HTERT RPE-1 (cell line): ENCODE results near the gene UGDH.
"Not testable (repeated sequence)": the region's sequence is repeated elsewhere in the genome, so short reads cannot be mapped to it uniquely, and the experiment has no call there.

Source experiments
- in situ Hi-C: fragments of 300-500 bp; cut with MboI; formaldehyde crosslinking; loops from 4 replicates; pipeline ENCODE4 v1.14.3; 2020; ENCODE audit warnings: low sequenced_read_pairs

UGDH gene

DNA sequence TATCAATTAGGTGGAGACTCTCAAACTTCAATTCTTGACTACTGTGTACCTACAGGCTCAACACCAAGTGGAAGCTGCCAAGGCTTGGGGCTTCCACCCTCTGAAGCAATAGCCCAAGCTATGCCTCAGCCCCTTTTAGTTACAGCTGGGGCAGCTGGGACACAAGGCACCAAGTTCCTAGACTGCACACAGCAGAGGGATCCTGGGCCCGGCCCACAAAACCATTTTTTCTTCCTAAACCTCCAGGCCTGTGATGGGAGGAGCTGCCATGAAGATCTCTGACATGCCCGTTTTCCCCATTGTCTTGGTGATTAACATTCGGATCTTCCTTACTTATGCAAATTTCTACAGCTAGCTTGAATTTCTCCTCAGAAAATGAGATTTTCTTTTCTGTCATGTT, 3.4 kb upstream of the UGDH start:
- in situ Hi-C loops: no loop called here

DNA sequence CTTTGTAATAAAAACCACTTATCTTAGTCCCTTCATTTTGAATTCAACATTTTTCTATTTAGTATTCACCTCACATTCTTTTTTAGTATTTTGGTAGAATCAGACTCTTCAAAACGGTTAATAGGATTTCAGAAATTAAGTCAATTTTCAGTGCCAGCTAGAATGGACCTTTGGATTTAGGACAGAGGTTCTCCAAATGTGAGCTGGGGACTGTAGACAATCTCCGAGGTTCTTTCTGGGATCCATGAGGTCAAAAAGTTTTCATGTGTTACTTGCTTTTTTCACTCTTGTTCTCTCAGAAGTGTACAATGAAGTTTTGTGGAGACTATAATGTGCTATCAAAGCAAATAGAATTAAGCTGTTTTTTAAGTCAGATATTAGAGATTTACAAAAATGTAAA, 2.3 kb upstream of the UGDH start:
- in situ Hi-C loops: no loop called here

DNA sequence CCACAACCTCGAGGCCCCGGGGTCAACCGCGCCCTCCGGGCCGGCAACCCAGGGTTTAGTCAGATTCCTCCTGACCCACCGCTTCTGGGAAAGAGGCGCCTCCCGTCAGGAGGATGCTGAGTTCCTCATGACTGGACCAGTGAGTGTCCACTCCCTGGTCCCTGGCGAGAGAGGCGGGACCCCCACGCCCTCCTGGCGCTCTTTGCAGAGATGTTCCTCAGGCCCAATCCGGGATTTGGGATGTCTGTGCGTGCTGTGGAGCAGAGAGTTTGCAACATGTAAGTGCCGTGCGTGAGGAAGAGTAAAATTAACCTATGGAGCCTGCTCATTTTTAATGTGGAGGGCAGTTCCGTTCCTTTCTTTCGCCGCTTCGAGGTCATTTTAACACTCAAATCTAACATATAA, 824 bp upstream of the UGDH start:
- in situ Hi-C loops: no loop called here

DNA sequence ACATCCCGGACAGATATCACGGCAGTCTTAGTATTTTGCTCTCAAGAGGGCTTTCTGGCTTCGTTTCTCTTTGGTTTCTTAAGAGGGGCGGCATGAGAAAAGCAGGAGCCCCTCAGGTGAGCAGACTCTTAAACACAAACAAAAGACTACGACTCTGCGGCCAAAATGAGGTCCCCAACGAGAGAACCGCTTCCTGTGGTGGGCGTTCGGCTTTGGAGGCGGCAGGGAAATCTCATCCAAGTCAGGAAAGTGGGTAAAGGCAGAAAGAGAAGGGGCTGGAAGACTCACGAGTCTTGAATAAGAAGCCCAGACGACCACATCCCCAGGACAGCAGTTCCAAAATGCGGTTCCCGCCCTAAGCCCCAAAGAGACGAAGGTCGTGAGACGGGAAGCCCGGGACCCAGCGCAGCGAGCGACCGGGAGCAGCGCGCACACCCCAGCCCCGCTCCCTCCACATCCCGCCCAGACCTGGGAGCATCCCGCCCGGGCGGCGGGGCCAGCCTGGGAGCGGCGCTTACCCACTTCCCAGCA, 409 bp downstream of the UGDH start:
- in situ Hi-C loops: no loop called here

DNA sequence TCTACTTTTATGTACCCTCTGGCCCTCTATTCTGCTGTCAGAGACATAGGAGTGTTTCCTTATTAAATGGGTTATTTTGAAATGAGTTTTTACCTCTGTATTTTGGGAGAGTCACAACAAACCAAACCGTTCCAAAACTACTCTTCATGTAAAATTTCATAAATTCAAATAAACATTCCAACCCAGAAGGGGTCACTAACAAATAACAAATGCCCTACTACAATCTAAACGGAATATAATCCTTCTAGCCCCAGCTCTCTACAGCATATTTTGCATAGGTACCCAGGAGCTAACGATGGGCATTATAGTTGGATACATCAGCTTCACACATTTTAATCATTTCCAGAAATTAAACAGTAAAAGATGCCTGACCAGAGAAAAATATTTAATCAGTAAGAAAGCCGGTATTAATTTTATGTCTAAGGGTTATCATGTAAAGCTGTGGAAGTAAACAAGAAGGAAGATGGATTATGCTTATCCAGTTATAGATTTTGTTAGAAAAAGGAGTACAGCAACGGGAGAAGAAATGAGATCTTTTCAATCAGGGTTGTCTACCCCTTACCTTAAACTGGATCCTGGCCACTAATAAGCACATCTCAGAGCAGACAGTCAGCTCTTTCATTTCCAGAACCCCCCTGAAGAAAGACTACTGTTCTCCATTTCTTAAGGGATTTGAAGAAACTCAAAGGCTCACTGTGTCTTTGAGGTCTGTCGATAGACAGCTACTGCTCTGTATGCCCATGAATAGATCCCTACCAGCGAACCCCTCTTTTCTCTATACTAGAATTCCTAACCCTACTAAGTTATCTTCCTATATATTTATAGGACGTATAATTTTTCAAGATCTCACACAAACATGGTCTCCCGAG, 1.2 kb downstream of the UGDH start:
- in situ Hi-C loops: no loop called here

DNA sequence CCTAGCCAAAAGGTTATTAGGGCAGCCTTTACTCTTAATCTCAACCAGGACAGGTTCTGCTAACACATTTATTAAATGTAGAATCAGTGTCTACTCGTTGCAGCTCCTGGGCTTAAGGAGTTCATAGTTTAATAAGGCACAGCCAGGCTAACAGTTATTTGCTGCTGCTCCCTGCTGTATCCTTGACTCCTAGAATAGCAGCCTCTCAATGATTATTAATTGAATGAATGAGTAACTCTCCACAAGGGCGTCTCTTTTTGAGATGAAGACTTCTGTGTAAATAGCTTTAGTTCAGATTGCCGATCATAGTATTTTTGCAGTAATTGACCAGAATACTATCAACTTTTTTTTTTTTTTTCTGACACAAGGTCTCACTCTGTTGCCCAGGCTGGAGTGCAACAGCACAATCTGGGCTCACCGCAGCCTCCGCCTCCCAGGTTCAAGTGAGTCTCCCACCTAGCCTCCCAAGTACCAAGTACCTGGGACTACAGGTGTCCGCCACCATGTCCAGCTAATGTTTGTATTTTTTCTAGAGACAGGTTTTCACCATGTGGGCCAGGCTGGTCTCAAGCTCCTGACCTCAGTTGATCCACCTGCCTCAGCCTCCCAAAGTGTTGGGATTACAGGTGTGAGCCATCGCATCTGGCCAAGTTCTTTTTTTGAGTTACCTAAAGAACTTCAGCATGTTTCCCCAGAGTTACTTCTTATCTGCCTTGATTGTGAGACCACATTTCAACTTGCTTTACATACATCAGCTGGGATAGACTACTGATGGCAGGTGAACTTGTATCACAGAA, 2.9 kb downstream of the UGDH start:
- in situ Hi-C loops: no loop called here

DNA sequence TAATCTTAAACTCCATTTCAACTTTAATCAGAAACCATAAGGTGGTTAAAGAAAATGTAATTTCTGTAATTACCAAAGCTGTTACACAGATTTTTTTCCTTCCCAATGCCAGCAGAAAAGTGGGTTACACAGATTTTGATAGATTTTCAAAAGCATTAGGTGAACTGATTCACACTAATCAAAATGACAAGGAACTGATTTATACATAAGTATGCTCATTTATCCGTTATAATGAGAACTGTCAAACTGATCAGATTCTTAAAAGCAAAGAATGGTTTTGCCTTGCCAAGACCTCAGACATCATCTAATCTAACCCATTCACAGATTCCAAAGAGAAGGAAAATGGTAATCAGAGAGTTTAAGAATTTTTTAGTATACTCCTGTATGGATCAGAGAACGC, 5.2 kb downstream of the UGDH start:
- in situ Hi-C loops: no loop called here

DNA sequence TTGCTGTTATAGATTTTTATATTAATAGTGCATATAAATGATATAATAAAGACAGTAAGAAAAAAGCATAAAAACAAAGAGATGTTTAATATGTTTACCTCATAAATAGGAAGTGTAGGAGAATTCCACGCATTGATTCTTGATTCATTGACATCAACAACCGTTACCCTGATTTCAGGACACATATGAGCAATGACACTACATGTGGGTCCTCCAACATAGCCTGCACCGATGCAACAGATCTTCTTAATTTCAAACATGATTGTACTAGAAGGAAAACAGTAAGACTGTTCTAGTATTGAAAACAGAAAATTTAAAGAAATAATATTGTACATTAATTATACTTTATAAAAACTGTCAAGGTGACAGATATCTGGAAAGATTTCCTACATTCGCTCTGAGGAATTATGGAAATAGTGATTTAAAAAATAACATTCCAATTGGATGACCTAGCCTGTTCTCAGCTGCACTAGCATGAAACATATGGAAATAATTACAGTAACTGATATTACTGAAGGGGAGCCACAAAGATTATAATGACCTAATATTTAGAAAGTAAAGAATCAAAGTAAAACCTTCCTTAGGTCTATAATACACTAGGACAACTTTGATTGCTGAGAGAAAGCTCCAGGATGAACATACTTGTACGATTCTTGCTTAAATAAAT, 5.9 kb downstream of the UGDH start:
- in situ Hi-C loops: no loop called here

DNA sequence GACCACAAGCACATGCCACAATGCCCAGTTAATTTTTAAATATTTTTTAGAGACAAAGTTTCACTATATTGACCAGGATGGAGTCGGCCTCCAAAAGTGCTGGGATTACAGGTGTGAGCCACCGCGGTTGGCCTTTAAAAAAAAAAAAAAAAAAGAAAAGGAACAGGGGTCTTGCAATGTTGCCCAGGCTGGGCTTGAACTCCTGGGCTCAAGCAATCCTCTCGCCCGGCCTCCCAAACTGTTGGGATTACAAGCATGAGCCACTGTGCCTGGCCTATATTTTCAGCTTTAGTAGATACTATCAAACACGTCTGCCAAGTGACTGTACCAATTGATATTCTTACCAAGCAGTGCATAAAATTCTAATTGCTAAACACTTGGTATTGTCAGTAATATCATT, 8.8 kb downstream of the UGDH start:
- in situ Hi-C loops: no loop called here

DNA sequence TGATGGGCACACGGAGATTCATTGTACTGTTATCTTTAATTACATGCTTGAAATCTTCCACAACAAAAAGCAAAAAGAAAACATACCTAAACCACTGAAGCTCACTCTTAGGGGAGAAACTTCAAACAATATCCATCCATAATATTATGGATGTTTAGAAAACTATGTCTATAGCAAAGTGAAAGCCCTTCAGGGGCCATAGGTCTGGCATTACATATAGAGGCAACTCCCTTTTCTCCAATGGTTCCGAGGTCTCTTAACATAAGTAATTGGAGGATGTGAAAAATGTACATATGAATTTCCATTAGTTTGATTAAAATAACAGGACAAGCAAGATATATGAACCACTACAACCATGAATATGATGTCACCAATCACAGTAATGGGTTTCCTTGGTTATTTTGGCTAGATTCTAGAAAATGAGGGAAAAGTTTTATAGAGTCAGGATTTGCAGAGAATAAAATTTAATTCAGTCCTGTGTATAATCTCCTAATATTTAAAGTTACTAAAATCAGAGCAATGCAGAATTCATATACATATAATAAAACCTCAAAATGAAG, 10.8 kb downstream of the UGDH start:
- in situ Hi-C loops: no loop called here

DNA sequence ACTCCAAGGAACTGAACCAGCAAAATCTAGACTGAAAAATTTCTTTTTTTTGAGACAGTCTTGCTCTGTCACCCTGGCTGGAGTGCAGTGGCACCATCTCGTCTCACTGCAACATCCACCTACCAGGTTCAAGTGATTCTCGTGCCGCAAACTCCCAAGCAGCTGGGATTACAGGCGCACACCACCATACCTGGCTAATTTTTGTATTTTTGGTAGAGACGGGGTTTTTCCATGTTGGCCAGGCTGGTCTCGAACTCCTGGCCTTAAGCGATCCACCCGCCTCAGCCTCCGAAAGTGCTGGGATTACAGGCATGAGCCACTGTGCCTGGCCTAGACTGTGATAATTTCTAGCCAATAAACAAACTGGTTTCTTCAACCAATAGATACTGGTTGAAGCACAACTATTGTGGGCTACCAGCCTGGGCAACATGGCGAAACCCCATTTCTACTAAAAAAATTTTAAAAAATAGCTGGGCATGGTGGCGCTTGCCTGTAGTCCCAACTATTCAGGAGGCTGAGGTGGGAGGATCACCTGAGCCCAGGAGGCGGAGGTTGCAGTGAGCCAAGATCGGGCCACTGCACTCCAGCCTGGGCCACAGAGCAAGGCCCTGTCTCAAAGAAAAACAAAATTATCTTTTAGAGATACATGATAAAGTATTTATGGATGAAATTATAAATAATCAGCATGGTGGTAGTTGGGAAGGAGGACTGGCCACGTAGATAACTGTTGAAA, 11.4 kb downstream of the UGDH start:
- in situ Hi-C loops: not testable (repeated sequence)

DNA sequence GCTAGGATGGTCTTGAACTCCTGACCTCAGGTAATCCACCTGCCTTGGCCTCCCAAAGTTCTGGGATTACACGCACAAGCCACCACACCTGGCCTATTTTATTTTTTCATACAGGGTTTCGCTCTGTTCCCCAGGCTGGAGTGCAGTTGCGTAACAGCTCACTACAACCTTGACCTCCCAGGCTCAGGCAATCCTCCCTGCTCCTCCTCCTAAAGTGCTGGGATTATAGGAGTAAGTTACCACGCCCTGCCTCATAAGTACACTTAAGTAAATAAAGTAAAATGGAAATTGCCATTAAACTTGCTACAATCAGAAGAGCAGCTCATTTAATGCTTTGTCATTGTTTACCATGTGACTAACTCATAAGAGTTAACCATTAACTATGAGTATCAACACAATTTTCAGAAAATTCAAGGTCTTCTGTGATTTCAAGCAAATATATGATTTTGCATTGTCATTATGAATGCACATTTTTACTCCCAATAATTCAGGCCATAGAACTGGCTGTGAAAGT, 12.3 kb downstream of the UGDH start:
- in situ Hi-C loops: no loop called here

DNA sequence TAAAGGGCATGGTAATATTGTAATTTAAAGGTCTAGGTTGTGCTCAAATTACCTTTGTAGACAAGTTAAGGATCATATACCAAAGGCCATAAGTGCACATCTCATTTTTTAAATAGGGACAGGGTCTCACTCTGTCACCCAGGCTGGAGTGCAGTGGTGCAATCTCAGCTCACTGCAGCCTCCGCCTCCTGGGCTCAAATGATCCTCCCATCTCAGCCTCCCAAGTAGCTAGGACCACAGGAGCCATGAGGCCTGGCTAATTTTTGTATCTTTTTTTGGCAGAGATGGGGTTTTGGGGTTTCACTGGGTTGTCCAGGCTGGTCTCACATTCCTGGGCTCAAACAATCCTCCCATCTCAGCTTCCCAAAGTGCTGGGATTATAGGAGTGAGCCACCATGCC, 13.0 kb downstream of the UGDH start:
- in situ Hi-C loops: not testable (repeated sequence)

DNA sequence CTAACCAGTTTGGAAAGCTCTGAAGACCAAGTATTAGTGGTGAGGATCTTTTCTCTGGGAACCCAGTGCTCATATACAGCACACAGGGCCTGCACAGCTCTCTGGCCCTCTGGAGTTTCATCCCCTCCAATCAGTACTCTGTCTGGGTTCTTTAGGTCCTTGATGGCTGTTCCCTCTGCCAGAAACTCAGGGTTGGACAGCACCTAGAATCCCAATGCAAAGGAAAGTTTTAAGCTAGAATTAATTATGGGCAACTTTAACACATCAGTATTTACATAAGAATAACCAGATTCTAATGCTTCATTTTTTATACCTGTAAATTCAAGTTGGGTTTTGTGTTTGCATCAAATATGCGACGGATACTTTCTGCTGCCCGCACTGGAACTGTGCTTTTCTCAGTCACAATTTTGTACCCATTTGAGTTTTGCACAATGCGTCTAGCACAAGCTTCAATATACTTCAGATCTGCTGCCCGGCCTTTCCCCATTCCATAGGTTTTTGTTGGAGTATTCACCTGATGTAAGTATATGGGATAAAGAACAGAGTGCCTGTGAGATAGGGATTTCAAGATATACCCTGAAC, 16.8 kb downstream of the UGDH start:
- in situ Hi-C loops: no loop called here

DNA sequence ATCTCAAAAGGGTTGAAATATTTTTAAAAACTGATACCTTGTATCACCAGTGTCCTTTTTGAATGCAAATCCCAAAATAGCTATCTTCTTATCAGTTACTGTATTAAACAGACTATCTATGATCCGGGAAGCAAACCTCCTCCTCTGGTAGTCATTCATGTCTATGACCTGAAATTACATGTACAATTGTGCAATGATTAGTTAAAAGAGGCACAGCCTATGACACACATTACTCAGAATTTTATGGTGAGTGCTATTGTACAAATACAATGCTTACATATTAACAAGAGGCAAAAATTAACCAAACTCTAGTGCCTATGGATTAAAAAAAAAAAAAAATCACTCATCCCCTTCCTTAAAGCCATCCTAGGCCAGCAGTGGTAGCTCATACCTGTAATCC, 21.7 kb downstream of the UGDH start:
- in situ Hi-C loops: no loop called here

DNA sequence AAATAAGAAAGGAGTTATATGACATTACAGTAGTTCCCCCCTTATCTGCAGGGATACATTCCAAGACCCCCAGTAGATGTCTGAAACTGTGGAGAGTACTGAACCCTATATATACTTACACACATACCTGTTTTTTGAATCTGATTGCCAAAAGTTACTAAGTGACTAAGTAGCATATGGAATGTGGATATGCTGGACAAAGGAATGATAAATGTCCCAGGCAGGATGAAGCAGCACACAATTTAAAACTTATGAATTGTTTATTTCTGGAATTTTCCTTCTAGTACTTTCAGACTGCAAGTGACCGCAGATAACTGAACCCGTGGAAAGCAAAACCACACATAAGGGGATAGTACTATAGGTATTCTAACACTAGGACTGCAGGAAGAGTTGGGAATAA, 22.7 kb downstream of the UGDH start:
- in situ Hi-C loops: no loop called here

DNA sequence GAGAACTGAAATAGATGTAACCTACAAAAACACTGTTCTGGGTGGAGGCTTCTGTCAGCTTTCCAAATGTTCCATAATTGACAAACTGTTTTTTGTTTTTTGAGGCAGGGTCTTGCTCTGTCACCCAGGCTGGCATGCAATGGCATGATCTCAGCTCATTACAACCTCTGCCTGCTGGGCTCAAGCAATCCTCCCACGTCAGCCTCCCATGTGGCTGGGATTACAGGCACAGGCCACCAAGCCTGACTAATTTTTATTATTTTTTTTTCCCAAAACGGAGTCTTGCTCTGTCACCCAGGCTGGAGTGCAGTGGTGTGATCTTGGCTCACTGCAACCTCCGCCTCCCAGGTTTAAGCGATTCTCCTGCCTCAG, 24.6 kb downstream of the UGDH start:
- in situ Hi-C loops: not testable (repeated sequence)

DNA sequence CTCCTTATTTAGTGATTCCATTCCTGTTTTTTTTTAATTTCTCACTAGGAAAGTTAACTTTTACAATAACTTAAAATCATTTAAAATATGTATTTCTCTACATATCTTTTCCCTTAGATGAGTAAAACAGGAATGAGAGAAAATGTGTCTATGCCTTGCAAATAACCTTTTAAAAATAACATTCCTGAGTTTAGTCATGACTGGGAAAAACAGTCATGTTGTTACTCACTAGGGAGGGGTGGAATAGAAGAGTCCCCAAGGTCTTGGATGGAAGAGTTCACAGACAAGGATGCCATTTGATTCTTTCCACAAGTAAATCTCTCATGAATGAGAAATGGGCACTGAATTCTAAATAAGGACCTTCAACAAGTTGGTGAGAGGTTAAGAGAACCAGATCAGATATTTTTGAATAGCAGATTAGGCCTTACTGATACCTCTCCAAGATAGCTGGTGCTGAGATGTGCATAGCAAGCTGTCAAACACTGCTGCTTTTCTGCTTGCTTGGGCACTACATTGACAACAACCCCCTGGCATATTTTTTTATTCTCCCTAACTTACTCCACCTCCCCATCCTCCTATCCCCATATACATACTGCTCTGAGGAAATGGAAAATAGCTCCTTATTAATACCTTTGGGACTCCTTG, 25.1 kb downstream of the UGDH start:
- in situ Hi-C loops: no loop called here

DNA sequence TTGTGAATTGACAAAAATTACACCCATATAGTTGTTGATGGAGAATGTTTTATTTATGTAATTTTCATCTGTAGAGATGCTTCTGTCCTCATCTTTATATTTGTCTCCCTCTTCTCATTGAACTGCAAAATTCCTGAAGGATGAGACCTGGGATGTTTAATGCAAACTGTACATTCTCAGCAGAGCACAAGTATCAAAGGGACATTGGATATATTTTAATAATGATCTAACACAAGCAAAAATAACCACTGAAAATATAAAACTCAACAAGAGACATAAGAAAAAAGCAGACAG, 28.6 kb downstream of the UGDH start:
- in situ Hi-C loops: no loop called here
